NCI-H2029 treated with DMSO at 0.1 percent for 48 hours (cell line): ENCODE results near the gene CCM2.
"Not testable (repeated sequence)": the region's sequence is repeated elsewhere in the genome, so short reads cannot be mapped to it uniquely, and the experiment has no call there.

Source experiments
- DNase-seq: peaks from one replicate; lab custom pipeline; 2025; lab: John Stamatoyannopoulos, UW

CCM2 gene

DNA sequence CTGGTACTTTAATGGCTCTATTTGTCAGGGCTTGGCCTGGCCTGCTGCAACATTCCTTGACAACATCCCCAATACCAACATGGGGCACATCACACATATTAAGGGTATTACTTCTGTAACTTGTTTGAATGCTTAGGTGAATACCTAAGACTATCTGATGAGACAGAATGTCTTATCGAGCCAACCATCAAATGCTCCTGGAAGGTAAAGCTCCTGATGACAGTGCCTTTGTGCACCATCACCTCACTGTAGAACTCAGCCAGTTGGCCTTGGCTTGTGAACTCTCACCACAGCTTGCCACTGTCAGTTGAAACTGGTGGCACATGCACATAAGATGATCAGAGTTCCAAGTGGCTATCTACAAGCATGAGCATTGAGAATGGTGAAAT is 17.5 kb upstream of the CCM2 start:
- no peak for DNase-seq

DNA sequence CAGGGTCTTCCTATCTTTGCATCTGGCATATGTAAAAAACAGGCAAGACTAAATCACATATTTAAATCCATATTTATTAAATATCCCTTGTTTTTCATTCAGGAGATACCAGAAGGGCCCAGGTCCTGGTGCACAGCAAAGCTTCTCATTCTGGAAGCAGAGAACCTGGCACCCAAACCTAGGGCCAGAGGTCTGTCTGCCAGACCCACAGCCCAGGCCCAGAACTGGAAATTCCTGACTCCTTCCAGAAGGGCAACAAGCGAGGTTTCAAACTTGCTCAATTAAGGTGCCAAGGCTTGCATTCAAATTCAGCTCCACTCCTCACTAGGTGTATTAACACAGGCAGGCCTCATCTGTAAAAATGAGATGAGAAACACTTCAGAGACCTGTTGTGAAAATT is 17.0 kb upstream of the CCM2 start:
- DNase-seq = no peak

DNA sequence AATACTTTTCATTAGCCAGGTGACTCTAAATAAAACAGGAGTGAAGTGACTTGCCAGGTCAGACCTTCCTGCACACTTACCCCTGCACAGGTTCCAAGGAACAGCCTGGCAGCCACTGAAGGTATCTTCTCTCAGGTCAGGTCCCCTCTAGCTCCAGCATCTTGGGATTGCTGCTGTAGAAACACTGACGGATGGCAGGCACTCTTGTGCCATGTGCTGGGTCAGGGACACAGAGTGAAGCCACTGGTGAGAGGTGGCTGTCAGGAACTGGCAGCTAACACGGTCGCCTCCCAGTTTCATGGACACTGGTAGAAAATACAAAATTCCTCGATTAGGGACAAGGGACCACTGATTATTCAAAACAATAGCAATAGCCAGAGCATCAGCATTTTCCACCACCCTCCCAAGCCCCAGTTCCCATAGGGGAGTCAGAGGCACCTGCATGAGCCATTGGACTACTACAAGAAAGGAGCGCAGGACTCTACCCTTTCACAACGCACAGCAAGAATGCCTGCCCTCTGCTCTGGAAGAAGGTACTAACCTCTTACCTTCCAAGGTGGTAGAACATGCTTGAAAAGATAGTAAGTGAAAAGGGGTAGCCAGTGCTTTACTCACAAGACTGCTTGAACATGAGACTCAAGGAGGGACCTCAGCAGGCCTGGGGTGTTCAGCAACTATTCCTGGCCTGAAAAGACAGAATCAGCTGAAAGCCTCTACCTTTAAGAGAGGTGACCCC is 16.1 kb upstream of the CCM2 start:
- no peak for DNase-seq

DNA sequence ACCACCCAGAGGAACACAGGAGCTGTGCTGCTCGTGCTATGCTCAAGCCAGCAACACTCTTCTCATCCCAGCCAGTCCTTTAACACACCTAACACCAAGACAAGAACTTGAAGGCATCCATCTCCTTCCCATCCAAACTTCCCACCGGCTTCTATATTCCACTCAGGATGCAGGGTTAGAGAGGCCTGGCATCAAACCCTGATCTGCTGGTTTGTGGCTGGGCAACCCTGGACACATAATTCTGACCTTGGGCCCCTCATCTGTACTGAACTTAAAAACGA is 15.6 kb upstream of the CCM2 start:
- no peak for DNase-seq

DNA sequence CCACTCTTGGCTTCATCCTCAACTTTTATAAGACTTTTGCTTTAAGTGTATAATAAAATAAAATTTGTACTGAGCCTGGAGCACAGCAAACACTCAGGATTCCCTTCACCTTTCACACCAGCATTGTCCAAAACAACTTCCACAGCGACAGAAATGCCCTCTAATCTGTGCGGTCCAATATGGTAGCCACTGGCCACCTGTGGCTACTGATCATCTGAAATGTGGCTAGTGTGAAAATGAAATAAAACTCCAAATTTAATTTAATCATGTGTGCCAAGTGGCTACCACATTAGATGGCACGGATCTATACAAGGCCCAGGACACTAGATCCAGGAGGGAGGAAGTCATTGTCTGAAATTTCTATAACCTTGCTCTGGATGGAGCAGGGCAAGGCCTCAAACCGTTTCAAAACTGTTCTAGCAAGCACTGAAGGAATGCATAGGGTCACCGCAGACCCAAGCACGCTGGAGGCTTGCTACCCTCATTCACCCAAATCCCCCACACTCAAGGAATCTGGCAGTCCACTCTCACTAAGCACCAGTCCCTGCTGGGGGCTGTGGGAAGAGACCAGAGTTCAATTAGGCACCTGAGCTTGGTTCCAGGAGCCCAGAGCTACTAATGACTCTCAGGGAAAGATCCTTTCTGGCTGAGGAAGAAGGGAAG is 14.8 kb upstream of the CCM2 start:
- no peak for DNase-seq

DNA sequence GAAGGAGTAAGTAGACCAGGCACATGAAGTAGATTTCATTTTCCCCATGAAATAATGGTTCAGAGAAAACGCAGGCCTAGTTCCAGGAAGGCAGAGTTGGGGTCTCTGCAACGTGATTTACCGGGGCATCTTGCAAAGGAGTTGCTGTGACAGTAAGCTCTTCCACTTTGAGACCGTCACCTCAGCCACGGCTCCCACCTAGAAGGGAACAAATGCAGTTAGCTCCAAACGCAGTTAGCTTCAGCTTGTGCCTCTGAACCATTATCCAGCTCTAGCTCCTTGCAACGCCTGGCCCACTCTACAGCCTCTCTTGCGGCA is 14.1 kb upstream of the CCM2 start:
- no peak for DNase-seq

DNA sequence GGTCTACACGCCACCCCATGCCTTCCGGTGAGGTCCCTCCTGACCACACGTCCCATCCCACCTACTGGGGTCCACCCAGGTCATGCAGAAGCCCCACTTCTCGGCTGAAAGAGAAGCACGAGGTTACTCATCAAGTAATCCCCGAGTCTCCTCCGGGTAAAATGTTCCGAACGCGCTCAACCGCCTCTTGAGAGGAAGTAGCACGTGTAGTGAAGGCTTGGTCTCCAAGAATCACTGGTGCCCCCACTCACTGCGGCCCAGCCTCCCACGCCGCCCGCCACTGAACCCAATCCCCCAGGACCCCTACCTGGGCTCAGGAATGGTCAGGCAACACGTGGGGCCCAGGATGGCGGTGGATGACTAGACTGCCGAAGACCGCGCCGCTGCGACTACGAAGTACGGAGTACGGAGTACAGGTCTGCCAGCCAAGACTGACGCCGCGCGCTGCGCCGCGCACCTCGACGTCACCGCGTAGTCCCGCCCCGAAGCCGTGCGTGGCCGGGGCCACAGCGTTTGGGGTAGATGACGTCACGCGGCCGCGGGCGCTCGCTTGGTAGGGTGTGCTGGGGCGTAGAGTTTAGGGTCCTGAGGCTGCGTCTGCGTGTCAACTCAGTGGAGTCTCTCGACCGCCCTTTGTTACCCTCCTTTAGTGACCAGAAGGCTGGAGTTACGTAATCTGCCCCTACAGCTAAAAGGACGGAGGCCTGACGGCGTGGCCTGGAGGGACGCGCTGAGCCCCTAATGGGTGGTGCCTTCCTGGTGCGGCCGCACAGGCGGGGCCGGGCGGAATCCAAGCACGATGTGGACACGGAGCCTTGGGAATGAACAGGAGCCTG is 13.6 kb upstream of the CCM2 start:
- DNase-seq = peak; percentile 42

DNA sequence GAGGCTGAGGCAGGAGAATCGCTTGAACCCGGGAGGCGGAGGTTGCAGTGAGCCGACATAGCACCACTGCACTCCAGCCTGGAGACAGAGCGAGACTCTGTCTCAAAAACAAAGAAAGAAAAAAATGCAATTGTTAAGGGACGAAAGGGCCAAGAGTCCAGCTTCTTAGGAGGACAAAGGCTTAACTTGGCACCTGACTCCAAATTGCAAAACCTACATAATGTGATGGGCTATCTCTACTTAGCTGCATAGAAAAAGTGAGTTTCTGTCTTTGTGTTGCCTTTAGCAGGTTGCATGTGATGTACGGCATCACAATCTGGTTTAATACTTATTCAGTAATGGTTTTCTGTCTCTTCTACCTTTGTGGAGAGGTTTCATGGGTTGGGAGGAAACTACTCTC is 12.5 kb upstream of the CCM2 start:
- no peak for DNase-seq

DNA sequence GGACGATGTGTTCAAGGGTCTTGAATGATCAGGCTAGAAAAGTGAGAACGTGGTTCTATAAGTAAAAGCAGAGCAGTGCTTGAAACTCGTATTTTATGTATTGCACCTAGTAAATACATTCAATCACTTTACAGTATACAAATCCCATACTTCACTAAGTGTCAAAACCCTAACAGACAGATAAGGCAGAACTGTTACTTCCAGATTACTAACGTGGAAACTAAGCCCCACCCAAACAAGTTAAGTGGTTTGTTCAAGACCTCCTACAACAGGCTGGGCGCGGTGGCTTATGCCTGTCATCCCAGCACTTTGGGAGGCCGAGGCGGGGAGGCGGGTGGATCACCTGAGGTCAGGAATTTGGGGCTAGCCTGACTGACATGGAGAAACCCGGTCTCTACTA is 12.0 kb upstream of the CCM2 start:
- DNase-seq = no peak

DNA sequence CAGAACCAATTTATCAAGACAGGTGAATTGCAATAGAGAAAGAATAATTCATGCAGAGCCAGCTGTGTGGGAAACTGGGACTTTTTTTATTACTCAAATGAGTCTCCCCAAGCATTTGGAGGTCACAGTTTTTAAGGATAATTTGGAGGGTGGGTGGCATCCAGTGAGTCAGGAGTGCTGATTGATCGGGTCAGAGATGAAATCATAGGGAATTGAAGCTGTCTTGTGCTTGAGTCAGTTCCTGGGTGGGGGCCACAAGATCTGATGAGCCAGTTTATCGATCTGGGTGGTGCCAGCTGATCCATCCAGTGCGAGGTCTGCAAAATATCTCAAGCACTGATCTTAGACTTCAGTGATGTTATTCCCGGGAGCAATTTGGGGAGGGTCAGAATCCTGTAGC is 11.3 kb upstream of the CCM2 start:
- no peak for DNase-seq

DNA sequence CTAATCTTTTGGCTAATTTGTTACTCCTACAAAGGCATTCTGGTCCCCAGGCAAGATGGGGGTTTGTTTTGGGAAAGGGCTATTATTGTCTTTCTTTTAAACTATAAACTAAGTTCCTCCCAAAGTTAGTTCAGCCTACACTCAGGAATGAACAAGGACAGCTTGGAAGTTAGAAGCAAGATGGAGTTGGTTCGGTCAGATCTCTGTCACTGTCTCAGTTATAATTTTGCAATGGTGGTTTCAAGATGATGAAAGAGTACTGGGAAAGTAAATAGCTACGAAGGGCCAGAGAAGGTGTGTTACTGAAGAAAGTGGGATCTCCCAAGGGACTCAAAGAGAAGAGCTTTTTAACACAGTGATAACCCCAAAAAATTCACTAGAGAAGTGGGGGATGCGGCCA is 10.9 kb upstream of the CCM2 start:
- no peak for DNase-seq

DNA sequence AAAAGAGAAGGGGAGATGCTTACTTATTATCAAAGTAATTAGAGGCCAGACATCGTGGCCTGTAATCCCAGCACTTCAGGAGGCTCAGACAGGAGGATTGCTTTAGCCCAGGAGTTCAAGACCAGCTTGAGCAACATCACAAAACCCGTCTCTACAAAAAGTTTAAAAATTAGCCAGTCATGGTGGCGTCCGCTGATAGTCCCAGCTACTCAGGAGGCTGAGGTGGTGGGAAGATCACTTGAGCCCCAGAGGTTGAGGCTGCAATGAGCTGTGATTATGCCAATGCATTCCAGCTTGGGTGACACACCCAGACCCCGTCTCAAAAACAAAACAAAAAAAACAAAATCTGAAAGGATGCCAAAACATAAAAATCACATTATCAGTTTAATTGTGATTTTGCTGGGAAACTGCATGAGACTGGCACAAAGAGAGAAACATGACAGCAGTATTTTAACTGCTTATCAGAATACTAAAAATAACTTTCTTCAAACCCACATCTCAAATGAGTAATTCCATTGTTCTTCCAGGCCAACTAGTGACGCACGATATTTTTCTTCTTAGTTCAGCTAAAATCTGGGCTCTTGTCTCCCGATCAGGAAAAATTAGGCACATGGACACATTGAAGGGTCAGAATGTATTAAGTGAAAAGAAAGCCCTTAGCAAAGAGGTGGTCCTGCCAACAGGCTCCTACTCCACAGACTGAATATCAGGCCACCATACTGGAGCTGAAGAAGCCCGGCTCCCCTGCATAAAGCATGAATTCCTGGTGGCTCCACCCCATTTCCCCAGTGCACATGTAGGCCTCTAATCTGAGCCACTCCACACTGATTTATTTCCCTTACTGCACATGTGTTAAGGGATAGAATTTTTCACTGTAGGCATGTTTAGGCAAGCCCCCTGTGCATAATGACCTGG is 9.6 kb upstream of the CCM2 start:
- no peak for DNase-seq

DNA sequence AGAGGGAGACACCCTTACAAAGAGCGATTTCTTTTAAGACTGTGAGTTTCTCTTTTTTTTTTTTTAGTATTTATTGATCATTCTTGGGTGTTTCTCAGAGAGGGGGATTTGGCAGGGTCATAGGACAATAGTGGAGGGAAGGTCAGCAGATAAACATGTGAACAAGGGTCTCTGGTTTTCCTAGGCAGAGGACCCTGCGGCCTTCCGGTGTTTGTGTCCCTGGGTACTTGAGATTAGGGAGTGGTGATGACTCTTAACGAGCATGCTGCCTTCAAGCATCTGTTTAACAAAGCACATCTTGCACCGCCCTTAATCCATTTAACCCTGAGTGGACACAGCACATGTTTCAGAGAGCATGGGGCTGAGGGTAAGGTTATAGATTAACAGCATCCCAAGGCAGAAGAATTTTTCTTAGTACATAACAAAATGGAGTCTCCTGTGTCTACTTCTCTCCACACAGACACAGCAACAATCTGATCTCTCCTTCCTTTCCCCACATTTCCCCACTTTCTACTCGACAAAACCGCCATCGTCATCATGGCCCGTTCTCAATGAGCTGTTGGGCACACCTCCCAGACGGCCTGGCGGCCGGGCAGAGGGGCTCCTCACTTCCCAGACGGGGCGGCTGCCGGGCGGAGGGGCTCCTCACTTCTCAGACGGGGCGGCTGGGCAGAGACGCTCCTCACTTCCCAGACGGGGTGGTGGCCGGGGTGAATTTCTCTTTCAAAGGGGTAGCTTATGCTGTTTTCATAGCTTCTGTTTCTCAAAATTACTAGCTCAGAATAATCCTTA is 7.8 kb upstream of the CCM2 start:
- DNase-seq = not testable (repeated sequence)

DNA sequence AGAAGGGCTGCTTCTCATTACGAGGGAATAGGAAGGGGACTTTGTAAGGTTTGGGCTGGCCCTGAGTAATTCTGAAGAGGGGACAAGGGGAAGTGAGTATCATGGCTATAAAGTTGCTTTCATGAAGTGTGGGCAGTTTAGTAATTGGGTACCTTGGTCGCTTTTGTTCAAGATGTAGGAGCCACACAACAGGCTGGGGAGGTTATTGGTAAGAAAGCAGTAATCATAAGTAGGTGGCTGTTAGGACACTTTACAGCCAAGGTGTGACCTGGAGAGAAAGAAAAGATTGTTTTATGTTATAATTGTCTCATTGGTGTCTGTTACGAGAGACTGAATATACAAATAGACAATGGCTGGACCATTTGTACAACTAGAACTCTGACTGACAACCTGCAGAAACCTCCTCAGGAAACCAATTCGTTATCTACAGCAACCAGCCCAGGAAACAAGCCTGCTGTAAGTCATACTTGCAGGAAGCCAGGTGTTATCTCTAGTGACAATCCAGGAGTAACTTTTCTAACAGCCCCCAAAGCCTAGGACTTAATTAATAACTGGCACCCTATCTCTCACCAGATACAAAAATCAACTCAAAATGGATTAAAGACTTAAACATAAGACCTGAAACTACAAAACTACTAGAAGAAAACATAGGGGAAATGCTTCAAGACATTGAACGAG is 5.0 kb upstream of the CCM2 start:
- DNase-seq = peak; percentile 10

DNA sequence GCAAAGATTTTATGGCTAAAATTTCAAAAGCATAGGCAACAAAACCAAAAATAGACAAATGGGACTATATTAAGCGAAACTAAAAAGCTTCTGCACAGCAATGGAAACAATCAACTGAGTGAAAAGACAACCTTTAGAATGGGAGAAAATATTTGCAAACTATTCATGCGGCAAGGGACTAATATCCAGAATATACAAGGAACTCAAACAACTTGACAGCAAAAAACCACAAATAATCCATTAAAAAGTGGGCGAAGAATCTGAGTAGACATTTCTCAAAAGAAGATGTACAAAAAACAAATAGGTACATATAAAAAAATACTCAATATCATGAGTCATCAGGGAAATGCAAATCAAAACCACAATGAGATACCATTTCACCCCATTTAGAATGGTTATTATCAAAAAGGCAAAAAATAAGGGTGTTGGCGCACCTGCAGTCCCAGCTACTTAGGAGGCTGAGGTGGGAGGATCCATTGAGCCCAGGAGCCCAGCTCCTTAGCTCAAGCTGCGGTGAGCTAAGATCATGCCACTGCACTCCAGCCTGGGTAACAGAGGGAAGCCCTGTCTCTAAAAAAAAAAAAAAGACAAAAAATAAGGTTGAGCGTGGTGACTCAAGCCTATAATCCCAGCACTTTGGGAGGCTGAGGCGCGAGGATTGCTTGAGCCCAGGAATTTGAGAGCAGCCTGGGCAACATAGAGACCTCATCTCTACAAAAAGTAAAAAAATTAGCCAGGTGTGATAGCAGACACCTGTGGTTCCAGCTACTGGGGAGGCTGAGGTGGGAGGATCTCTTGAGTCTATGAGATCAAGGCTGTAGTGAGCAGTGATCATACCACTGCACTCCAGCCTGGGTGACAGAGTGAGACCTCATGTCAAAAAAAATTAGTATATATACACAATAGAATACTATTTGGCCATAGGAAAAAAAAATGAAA is 4.2 kb upstream of the CCM2 start:
- DNase-seq = no peak

DNA sequence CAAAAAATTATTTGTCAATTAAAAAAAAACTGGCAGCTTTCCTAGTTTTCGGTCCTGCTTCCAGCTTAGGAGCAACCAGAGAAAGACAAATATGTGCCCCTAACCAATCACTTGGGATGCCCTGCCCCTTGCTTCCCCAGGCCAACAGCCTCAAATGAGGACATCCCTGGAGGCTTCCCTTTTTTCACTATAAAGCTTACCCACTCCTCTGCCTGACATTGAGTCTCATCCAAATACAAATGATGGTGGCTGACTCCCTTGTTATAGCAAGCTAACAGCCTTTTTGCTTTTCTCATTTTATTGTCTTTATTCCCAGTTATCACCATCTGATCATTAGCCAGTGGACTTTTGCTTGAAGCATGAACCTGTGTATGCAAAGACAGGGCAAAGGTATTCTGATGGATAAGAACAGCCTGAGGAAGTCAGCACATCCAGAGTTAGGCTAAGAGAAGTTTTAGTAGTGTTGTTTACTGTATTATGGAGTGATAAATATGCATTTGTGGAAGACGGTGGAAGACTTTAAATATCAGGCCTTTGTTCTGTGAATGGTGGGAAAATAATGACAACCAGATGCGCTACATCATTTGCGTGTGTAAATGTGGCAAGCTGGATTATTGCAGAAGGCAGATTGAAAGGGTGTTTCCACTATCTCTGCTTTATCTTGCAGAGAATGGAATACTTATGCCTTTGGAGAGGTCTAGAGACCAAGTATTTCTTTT is 1.7 kb upstream of the CCM2 start:
- DNase-seq = no peak

DNA sequence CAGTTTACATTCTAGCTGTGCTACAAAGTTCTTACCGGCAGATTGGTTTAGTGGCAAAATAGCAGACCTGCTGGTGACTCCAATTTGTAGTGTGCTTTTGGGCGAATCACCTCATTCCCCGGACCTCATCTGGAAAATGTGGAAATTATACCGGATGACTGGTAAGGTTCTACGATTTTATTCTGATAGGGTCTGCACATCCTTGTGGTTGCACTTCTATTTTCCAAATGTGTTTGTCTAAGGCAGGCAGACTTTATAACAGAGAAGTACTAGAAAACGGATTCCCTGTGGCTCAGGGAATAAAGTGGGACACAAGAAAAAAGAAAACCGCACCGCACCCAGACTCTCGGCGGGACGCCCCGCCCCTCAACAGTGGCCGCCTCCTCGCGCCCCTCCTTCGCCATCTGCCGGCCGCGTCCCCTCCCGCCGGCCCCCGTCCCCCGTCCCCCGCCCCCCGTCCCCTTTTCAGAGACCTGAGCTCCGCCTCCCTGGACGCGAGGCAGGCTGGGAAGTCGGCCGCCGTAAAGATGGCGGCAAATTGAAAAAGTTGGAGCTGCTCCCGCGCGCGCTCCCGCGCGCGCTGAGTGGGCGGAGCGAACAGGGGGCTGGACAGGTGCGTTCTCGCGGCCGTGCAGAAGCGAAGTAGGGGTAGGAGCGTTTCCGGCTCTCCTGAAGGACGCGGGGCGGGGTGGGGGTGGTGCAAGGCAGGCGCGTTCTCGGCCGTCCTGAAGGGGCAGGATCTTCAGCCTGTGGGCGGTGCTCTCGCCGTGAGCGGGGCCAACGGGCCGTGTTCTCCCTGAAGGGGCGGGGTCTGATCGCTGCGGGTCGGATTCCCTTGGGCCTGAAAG is 532 bp upstream of the CCM2 start:
- peak; percentile 99 for DNase-seq

DNA sequence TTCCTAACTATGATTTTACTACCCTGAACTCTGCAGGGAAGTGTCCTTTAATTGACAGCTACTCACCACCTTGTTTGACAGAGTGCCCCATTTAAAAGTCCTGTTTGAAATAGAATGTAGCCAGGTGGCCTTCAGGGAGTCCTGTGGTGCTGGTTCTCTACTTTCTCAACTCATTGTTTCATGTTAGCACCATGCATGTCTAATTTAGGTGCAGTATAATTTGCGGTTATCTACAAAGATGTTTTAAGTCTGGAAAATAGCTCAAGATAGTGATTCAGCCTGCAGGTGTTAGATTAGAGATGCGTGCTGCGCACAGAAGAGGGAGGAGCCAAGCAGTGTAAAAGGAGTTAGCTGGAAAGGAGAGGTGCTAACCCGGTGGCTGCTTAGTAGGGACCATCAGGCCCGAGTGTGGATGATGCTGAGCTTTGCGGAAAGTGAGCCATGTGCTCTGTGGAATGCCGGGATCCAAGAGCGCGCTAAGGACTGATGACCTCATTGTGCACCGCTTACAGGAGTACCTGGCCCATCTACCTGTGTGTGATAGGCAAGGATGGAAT is 1.2 kb downstream of the CCM2 start:
- no peak for DNase-seq
